IPS-NIHi7 (cell line): ENCODE data around the gene MRPL22.
"Not testable (repeated sequence)": the region's sequence is repeated elsewhere in the genome, so short reads cannot be mapped to it uniquely, and the experiment has no call there.

Experiments
- DNase-seq: peaks from one replicate; pipeline ENCODE4 v3.0.0; 2012; ENCODE audit warnings: mixed read lengths; ENCODE audit errors: extremely low spot score

The MRPL22 gene

GRCh38 chr5:154940375-154940771 lies 500 bp upstream of the MRPL22 start:
- no peak for DNase-seq

GRCh38 chr5:154943527-154943926 lies 2.7 kb downstream of the MRPL22 start:
- DNase-seq, result no peak

GRCh38 chr5:154944716-154945115 lies 3.8 kb downstream of the MRPL22 start:
- no peak for DNase-seq

GRCh38 chr5:154945695-154946301 lies 4.9 kb downstream of the MRPL22 start:
- no peak for DNase-seq

GRCh38 chr5:154947778-154948177 lies 6.9 kb downstream of the MRPL22 start:
- DNase-seq, result no peak

GRCh38 chr5:154948313-154948712 lies 7.4 kb downstream of the MRPL22 start:
- DNase-seq, result no peak

GRCh38 chr5:154949781-154950180 lies 8.9 kb downstream of the MRPL22 start:
- no peak for DNase-seq

GRCh38 chr5:154956712-154957111 lies 15.8 kb downstream of the MRPL22 start:
- DNase-seq, result no peak

GRCh38 chr5:154962494-154962893 lies 21.6 kb downstream of the MRPL22 start:
- no peak for DNase-seq

GRCh38 chr5:154966081-154966841 lies 25.4 kb downstream of the MRPL22 start:
- no peak for DNase-seq

GRCh38 chr5:154966874-154967273 lies 26.0 kb downstream of the MRPL22 start:
- no peak for DNase-seq

- DNase-seq, result peak; percentile 25
These were observed 26.6 kb downstream of the MRPL22 start for GRCh38 chr5:154967421-154968024.

GRCh38 chr5:154968953-154969352 lies 28.1 kb downstream of the MRPL22 start:
- DNase-seq, result no peak

- DNase-seq, result no peak
These were observed 29.9 kb downstream of the MRPL22 start for GRCh38 chr5:154970759-154971158.

GRCh38 chr5:154971501-154971900 lies 30.6 kb downstream of the MRPL22 start:
- no peak for DNase-seq

- DNase-seq, result peak; percentile 58
These were observed 31.7 kb downstream of the MRPL22 start for GRCh38 chr5:154972476-154973080.

- not testable (repeated sequence) for DNase-seq
These were observed 35.2 kb downstream of the MRPL22 start for GRCh38 chr5:154976082-154976481.

GRCh38 chr5:154977409-154977808 lies 36.5 kb downstream of the MRPL22 start:
- no peak for DNase-seq

- DNase-seq, result not testable (repeated sequence)
These were observed 37.4 kb downstream of the MRPL22 start for GRCh38 chr5:154978294-154978693.

GRCh38 chr5:154984946-154985516 lies 44.2 kb downstream of the MRPL22 start:
- no peak for DNase-seq

- DNase-seq, result no peak
These were observed 45.3 kb downstream of the MRPL22 start for GRCh38 chr5:154986151-154986550.

GRCh38 chr5:154989626-154990025 lies 48.8 kb downstream of the MRPL22 start:
- no peak for DNase-seq
